Medulla oblongata (tissue), 1 donor: ENCODE results near the gene CBLL1.
A peak's percentile ranks its signal among the peaks of the same experiment; 100 is the strongest.

Experiments
- DNase-seq: peaks from one replicate; pipeline ENCODE4 v3.0.0-alpha.2; 2015; ENCODE audit errors: extremely low spot score

Gene CBLL1

DNA sequence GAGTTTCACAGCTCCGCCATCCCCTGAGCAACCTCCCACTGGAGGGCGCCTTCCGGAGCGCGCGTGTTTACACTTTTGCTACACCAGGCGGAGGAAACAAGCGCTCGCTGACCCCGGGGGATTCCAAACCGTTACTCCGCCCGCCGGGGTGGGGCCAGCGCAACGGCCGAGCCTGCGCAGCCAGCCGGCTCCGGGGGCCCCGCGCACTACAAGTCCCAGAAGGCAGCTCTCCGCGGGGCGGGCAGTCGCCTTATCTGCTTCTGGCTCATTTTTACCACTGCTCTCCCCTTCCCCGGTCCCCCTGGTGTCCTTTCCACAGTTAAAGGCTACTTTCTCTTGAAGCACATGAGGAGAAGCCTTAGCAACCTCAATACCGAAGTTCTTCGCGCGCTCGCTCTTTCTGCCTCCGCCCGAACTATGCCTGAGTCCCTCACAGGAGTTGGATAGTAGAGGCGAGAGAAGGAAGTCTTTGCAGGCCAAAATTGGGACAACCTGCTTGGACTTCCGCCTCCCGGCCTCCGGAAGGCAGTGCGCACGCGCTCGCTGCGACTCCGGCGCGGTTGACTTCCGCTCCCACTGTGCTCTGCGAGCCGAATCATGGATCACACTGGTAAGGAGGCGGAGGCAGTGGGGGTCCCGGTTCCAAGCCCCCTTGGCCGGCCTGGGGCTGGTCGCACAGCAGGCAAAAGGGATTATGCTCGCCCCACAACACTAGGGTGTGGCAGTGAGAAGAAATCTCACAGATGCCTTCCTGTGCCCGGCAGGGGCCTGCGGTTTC, at the start of gene CBLL1:
Gene CBLL1, plus strand, starts transcription at position 576 of the 778 bp plus-strand sequence. Its CDS starts 22 bp downstream, at position 598.
- peak; percentile 98 for DNase-seq

- DNase-seq: peak; percentile 72
Measured at GRCh38 chr7:107694386-107694785, 49.6 kb upstream of the CBLL1 start.

DNA sequence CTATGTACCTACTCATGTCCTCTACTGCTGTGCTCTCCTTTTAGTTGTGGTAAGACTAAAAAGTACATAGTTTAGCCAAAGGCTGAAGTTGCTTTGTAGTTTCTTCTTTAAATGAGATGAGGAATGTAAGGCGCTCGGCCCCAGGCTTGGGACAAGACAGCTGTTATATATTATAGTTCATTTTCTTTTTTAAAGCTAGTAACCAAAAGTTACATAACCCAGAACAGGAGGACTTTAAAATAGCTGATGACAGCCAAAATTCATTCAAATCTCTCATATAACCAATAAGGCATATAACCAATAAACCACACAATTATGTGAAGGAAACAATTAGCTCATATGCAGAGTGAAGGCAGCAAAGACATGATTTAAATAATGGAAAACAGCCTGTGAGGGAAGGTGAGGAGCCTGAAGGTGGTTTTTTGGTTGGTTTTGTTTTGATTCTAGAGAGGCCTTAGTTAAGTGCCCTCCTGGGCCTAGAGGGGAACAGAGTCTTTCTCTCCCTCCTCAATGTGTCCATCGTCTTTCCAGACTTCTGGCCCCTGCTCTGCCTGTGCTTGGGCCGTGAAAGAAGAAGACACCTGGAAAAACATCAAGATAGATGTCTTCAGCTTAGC, 47.5 kb upstream of the CBLL1 start:
- DNase-seq: no peak

DNA sequence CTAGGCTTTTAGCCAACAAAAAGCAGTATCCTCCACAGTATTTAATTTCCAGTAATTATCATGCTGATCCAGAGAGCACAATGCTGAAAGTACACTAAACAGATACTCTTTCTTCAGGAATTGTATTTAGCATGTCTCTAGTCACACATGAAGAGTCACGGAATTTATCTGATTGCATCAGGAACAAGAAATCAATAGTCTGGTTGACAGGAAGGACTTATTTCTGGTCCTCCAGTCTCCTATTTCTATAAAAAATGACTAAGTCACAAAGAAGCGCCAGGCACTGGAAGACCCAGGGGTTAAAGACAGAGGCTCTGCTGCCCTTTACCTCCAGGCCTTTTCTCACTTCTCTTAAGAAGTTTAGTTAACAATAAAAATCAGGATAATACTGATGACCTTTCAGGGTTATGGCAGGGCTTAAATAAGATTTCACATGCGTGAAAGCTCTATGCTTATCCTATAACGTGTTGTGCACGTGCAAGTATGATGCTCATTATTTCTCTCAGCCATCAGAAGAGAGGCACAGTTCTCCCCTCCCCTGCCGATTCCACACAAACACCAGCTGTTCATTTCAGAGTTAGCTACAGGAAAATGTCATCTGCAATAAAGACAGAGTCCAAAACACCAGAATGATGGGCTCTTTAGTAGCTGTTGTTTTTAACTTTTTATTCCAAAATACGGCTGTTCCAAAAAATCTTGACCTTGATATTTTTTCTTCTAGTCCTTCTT, 46.5 kb upstream of the CBLL1 start:
- DNase-seq: no peak

- no peak for DNase-seq
Measured at GRCh38 chr7:107700570-107700969, 43.4 kb upstream of the CBLL1 start.

- no peak for DNase-seq
Measured at GRCh38 chr7:107701191-107701590, 42.8 kb upstream of the CBLL1 start.

DNA sequence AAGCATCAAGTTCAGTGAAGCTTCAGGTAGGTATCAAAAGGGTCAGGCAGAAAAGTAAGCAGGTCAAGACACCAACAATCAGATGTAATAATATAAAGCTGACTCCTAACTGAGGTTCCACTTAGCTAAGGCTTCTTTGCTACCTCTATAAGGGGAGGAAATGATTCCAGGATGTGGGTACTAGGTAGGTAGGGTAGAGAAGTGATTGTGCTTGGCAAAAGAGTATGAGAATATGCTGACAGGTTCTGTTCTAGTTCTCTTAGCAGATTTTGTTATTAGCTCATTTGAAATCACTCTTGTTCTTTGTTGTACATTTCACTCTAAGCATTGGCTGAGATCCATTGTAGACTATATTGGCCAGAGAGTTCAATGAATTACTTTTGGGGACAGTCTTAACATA, 40.7 kb upstream of the CBLL1 start:
- DNase-seq: no peak

DNA sequence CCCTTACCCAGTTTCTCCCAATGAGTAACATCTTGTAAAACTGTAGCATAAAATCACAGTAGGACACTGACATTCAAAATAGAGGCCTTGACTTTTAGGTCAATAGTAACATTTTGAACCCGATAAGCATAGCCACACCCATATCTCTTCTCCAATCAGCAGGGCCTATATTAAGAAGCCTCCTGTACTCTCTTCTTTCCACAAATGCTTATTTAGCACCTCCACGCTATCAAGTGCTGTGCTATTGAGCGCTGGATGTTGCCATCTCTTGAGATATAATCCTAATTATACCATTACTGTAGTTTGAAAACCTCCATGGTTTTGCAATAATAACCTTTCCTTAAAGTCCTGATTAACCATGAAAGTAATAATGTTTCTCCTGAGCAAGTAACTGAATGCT, 40.1 kb upstream of the CBLL1 start:
- no peak for DNase-seq

DNA sequence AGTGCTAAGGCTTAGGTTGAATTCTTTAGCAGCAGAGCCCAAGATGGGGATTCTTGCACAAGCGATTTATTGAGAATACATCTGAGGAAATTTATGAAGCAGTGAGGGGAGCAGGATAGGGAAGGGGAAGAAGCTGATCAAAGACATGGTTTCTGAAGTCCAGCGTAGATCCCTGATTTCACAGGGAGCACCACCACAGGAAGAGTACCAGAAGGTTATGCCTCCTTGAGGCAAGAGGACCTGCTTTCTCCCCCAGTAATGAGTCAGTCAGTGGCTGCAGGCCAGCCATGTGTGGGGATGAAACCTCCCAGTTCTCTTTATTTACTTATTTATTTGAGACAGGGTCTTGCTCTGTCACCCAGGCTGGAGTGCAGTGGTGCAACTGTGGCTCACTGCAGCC, 35.0 kb upstream of the CBLL1 start:
- no peak for DNase-seq

DNA sequence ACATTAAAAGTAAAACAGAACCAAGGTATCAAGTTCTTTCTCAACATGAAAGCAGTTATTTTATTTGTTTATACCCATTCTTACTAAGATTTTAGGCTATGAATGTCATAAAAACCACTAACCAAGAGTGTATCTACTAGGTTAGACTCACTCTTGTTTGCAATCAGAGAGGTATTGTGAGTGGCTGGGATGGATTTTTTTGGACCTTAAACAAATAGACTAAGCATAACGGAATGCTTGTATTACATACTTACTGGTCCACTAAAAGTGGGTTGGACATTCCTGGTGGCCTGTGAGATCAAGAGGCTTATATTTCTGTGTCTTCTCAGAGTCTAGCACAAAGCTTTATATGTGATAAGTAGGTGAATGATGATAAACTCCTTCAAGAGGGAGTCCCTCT, 32.6 kb upstream of the CBLL1 start:
- DNase-seq: no peak

GRCh38 chr7:107712025-107712424, 31.9 kb upstream of the CBLL1 start:
- DNase-seq: no peak

- DNase-seq: no peak
Measured at GRCh38 chr7:107712896-107713295, 31.0 kb upstream of the CBLL1 start.

DNA sequence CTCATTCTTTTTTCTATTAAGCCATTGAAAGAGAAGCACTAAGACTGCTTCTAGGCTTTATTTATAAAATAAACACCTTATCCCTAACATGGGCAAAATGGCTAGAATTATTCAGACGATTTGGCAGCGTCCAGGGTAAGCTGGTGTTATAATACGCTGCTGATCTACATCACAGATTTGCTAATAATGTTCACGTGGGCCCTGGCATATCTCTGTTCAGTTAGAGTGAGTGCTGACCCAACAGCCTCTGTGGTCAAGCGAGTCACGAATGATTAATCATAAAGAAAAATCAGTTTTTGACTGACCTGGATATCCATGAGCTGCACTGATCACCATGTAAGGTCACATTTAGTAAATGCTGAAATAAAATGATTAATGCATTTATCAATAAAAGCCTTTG, 28.4 kb upstream of the CBLL1 start:
- DNase-seq: no peak

DNA sequence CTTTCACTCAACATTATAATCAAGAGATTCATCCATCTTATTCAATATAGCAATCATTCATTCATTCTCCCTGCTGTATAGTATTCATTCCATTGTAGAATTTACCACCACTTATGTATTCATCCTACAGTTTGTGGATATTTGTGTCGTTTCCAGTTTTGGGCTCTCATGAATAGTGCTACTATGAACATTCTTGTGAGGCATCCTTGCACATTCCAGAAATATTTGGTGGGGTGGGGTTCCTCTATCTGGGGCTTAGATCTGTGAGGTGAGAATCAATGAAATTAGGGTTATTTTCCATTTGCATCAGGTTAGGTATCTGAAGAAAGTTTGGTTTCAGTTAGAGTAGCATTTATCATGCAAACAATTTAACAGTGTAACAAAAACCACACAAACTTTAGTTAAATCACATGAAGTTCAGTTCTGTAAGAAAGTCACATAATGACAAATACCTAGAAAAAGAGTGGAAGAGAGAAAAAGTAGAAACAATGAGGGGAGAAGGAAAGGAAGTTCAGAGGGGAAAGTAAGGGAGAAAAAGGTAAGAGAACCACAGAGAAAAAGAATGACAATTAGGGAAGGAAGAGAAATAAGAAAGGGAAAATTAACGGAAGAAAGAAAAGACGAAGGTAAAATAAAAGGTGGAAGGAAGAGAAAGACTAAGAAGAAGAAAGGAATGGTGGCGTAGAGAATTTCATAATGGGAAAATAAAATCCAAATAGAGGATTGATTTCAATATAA, 25.3 kb upstream of the CBLL1 start:
- DNase-seq: no peak

DNA sequence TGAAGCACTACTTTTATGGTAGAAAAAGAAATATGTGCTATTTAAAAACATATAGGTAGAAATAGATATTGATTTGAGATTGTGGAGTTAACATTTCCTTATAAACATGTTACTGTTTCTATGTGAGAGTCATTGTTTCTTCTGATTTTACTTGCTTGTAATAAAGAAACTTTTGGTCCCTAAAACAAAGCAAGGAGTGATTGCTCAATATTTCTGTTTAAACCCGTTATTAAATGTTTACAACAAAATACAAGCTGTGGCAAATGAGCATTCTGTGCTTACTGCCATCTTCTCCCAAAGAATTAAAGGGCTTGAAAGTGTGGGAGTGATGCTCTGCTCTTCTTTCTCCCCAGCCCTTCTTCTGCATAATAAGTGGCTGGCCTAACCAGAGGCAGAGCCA, 22.7 kb upstream of the CBLL1 start:
- no peak for DNase-seq

DNA sequence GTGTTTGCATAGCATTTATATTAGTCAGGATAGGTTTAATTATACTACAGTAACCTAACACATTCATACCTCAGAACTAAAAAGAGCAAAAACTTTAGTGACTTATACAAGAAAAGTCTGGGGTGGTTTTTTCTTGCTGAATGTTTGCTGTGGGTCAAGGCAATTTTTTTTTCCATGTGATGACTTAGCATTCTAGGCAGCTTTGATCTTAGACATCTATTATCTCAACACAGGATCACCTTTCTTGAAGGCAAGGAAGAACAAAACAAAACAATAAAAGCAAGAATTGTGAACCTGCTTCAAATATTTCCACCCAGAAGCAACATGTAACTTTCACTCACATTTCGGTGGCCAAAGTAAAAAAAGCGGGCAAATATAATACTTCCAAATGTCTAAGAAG, 20.7 kb upstream of the CBLL1 start:
- DNase-seq: no peak

- DNase-seq: peak; percentile 77
Measured at GRCh38 chr7:107725138-107725740, 18.7 kb upstream of the CBLL1 start.

DNA sequence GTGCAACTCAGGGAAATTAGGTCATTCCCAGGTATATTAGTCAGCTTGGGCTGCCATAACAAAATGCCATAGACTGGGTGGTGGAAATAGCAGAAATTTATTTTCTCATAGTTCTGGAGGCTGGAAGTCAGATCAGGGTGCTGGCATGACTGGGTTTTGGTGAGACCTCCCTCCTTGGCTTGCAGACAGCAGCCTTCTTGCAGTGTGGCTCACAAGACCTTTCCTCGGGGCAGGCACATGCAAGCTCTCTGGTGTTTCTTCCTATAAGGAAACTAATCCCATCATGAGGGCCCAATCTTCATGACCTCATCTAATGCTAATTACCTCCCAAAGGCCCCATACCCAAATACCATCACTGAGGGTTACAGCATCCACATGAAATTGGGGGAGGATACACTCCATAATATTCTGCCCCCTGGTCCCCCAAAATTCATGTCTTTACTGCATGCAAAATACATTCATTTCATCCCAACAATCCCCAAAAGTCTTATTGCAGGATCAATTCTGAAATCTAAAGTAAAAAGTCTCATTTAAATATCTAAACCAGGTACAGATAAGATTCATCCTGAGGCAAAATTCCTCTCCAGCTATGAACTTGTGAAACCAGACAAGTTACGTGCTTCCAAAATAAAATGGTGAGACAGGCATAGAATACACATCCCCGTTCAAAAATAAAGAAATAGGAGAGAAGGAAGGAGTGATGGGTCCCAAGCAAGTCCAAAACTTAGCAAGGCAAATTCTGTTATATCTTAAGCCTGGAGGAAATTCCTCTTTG, 17.4 kb upstream of the CBLL1 start:
- no peak for DNase-seq

DNA sequence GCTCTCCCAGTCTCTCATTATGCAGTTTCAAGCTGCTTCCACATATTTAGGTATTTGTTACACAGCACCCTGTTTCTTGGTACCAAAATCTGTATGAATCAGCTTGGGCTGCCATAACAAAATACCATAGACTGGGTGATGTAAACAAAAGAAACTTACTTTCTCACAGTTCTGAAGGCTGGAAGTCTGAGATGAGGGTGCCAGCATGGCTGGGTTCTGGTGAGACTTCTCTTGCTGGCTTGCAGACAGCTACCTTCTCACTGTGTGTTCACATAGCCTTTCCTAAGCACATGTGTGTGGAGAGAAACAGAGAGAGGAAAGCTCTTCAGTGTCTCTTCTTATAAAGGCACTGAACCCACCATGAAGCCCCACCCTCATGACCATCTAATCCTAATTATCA, 15.7 kb upstream of the CBLL1 start:
- DNase-seq: no peak

DNA sequence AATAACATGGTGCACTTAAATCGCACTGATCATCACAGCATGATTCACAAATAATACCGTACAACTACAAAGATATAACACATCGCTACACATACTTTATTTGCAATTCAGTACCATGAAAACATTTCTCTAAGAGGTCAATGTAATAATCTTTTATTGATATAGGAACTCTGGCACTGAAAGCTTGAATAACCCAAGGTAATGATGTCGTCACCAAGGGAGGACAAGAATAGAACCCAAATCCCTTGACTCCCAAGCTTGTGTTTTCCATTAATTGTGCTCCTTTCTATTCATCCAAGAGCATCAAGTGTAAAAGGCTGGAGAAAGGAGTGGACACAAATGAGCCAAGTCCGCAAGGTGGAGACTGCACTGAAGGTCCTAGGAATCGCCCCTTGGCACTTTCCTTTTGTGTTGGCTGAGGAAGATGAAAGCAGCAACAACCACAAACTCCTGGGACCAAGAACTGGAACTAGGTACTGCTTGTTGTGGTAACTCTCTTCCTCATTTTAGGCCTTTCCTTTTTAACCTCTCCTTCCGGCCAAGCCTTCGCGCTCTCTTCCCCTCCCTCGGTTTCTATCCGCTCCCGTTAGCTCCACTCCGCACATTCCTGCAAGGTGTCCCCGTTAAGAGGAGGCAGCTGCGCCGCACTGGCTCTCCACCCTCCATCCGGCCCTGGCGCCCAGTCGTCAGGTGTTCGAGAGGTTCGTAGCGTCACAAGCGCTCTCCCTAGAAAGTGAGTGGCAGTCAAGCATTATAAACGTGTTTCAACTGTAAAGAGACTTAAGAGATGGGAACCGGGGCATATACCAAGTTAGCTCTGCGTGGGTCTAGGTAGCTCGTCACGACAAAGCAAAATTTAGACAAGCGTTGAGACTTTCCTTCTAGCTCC, 1.0 kb upstream of the CBLL1 start:
- DNase-seq: peak; percentile 66
